ENCODE data around the gene PLA2G15. TPM values are rescaled to one million over a fixed set of nuclear protein-coding genes. Genes with fewer than 3 reads are reported as not detected.

The PLA2G15 gene
- total and polyA plus RNA-seq, 2 of the 13 experiments (the other 11 are each of a cell fraction or from before 2014, with no cell fraction given): 14.4 to 23.7 TPM

- FAIRE-seq (no peak), ATAC-seq (no peak), DNase-seq (ENCODE audit: low spot score) (no peak)
- Histone ChIP-seq H3K4me2 (ENCODE audit: low read depth, low read length) (no peak overlapping the region; the same call in 1 of the 2 replicates), H3K9me3 (ENCODE audit: low read length) (no peaks in the 10 kb centered on the region), H3K9ac (ENCODE audit: insufficient read depth, low read depth, low read length) (peak overlapping the region; percentile 50), H2AFZ (ENCODE audit: low read length) (no peak overlapping the region), H3K27ac (ENCODE audit: extremely low read length, insufficient read depth, low read length) (peak overlapping the region; percentile 78), H3K79me2 (ENCODE audit: insufficient read depth, low read length) (peaks cover 85% of the 10 kb centered on the region), H4K20me1 (ENCODE audit: insufficient read depth, low read length) (peaks cover 31% of the 10 kb centered on the region), H3K36me3 (replicated peaks in 1 of 2; ENCODE audit: control insufficient read depth in 1 of 2, insufficient read depth in 2 of 2, low read length in 2 of 2) (peaks cover 17 to 33% of the 10 kb centered on the region in 2 experiments), H3K4me3 (replicated peaks in 1 of 3; ENCODE audit: insufficient read depth in 1 of 3, low read depth in 2 of 3, low read length in 3 of 3) (no peak overlapping the region), H3K27me3 (ENCODE audit: control insufficient read depth in 1 of 2, insufficient read depth in 2 of 2, low read length in 2 of 2) (no peaks in the 10 kb centered on the region; a peak in 1 of 5 replicates), H3K4me1 (ENCODE audit: insufficient read depth, low read length) (peaks cover 84% of the 10 kb centered on the region)
- ChIA-PET CTCF (ENCODE audit: low intra/inter-chr PET ratio, low total read pairs) (interaction anchor here (1.2 kb wide), 1 partner anchor 8 kb away, joined by 3 read pairs; no protein-coding TSS in a partner anchor), POLR2A (interaction anchor here (1.2 to 3.5 kb wide), 2 partner anchors 12 to 41 kb away, joined by 5 to 17 read pairs; partner anchors contain the start of genes PRMT7 and SLC7A6OS)
- BruUV-seq (replicated peaks): no TSS peak
- in situ Hi-C loops (cut with HindIII; ENCODE audit: extremely low pct_ligation_motif_present, low pct_unique_long_range_greater_than_20kb) (no loop called here), intact Hi-C loops (cut with micrococcal nuclease; ENCODE audit: unreplicated experiment) (no loop called here)
- TF ChIP-seq ZNF121 (CRISPR knock-in tag; IDR thresholded peaks at IDR 0.05) (peak; percentile 98), SETDB1 (CRISPR knock-in tag; IDR thresholded peaks at IDR 0.05; ENCODE audit: borderline replicate concordance) (no peak), ZSCAN5A (CRISPR knock-in tag; IDR thresholded peaks at IDR 0.05; ENCODE audit: borderline replicate concordance) (0 out of 2 replicates have a peak, but pooled peaks have one; percentile 41), HMG20A (CRISPR knock-in tag; IDR thresholded peaks at IDR 0.05; ENCODE audit: borderline replicate concordance) (no peak), ARID4A (CRISPR knock-in tag; IDR thresholded peaks at IDR 0.05; ENCODE audit: borderline replicate concordance) (0 out of 2 replicates have a peak, but pooled peaks have one; percentile 7), RXRA (CRISPR knock-in tag; IDR thresholded peaks at IDR 0.05) (no peak), FOXP4 (CRISPR knock-in tag; IDR thresholded peaks at IDR 0.05) (no peak), ZMYM3 (CRISPR knock-in tag; IDR thresholded peaks at IDR 0.05) (peak; percentile 51), ZNF770 (CRISPR knock-in tag; IDR thresholded peaks at IDR 0.05) (peak; percentile 55; the same call in 1 of the 2 replicates), KLF15 (CRISPR knock-in tag; IDR thresholded peaks at IDR 0.05; ENCODE audit: borderline replicate concordance) (no peak), SOX5 (CRISPR knock-in tag; IDR thresholded peaks at IDR 0.05; ENCODE audit: borderline replicate concordance) (no peak), ZNF362 (CRISPR knock-in tag; IDR thresholded peaks at IDR 0.05; ENCODE audit: borderline replicate concordance) (peak; percentile 24; the same call in 1 of the 2 replicates)
- WGBS (ENCODE audit: low lambda C conversion rate): 97% methylated on average over 4 of the region's 4 CpGs
Measured at GRCh38 chr16:68269793-68270192, 24.6 kb downstream of the PLA2G15 start.

Data from HepG2 (cell line).